ENCODE measurements around the gene OLFML2A. TPM values are rescaled to one million over a fixed set of nuclear protein-coding genes. Genes with fewer than 3 reads are reported as not detected.

OLFML2A gene
- total RNA-seq, 1 experiment from 2014 or later, result 6.7 TPM

- POLR2A ChIA-PET, result no interaction called here
- DNase-seq (ENCODE audit: low spot score) (no peak), ATAC-seq (no peak)
- Mint-ChIP-seq H3K4me1 (peaks cover 30% of the 10 kb centered on the region), H3K4me3 (no peak overlapping the region), H3K27ac (no peak overlapping the region), H3K9me3 (no peaks in the 10 kb centered on the region), H3K27me3 (ENCODE audit: low read depth) (no peaks in the 10 kb centered on the region), H3K36me3 (no peaks in the 10 kb centered on the region)
- CTCF ChIA-PET, result interaction anchor here (0.6 to 10.1 kb wide), 4 partner anchors 25 to 1237 kb away, joined by 3 to 147 read pairs (median 30); partner anchors contain the start of genes NR6A1, OLFML2A and WDR38
- no peak for TF ChIP-seq MYBL2 (CRISPR knock-in tag; IDR thresholded peaks at IDR 0.05)
- no peak for TF ChIP-seq ZNF281 (CRISPR knock-in tag; IDR thresholded peaks at IDR 0.05)
- TF ChIP-seq FOXJ3 (CRISPR knock-in tag; IDR thresholded peaks at IDR 0.05; ENCODE audit: borderline replicate concordance), result no peak
- TF ChIP-seq, protein P1, sequence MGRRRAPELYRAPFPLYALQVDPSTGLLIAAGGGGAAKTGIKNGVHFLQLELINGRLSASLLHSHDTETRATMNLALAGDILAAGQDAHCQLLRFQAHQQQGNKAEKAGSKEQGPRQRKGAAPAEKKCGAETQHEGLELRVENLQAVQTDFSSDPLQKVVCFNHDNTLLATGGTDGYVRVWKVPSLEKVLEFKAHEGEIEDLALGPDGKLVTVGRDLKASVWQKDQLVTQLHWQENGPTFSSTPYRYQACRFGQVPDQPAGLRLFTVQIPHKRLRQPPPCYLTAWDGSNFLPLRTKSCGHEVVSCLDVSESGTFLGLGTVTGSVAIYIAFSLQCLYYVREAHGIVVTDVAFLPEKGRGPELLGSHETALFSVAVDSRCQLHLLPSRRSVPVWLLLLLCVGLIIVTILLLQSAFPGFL (CRISPR knock-in tag; IDR thresholded peaks at IDR 0.05; ENCODE audit: borderline replicate concordance), result no peak
- no peak for TF ChIP-seq IRF2 (CRISPR knock-in tag; IDR thresholded peaks at IDR 0.05; ENCODE audit: borderline replicate concordance, low read depth)
- no peak for TF ChIP-seq E2F5 (CRISPR knock-in tag; IDR thresholded peaks at IDR 0.05)
- no peak for TF ChIP-seq IRF1 (CRISPR knock-in tag; IDR thresholded peaks at IDR 0.05)
- TF ChIP-seq, protein P2, sequence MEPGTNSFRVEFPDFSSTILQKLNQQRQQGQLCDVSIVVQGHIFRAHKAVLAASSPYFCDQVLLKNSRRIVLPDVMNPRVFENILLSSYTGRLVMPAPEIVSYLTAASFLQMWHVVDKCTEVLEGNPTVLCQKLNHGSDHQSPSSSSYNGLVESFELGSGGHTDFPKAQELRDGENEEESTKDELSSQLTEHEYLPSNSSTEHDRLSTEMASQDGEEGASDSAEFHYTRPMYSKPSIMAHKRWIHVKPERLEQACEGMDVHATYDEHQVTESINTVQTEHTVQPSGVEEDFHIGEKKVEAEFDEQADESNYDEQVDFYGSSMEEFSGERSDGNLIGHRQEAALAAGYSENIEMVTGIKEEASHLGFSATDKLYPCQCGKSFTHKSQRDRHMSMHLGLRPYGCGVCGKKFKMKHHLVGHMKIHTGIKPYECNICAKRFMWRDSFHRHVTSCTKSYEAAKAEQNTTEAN (CRISPR knock-in tag; IDR thresholded peaks at IDR 0.05), result no peak
- TF ChIP-seq SP1 (CRISPR knock-in tag; conservative IDR thresholded peaks at IDR 0.05), result no peak
- no peak for TF ChIP-seq HMGA2 (CRISPR knock-in tag; IDR thresholded peaks at IDR 0.05)
- TF ChIP-seq ZNF416 (CRISPR knock-in tag; IDR thresholded peaks at IDR 0.05), result no peak
- TF ChIP-seq, protein P3, sequence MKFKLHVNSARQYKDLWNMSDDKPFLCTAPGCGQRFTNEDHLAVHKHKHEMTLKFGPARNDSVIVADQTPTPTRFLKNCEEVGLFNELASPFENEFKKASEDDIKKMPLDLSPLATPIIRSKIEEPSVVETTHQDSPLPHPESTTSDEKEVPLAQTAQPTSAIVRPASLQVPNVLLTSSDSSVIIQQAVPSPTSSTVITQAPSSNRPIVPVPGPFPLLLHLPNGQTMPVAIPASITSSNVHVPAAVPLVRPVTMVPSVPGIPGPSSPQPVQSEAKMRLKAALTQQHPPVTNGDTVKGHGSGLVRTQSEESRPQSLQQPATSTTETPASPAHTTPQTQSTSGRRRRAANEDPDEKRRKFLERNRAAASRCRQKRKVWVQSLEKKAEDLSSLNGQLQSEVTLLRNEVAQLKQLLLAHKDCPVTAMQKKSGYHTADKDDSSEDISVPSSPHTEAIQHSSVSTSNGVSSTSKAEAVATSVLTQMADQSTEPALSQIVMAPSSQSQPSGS (CRISPR knock-in tag; IDR thresholded peaks at IDR 0.05; ENCODE audit: borderline replicate concordance, low read depth), result no peak
- TF ChIP-seq NR2C2 (CRISPR knock-in tag; IDR thresholded peaks at IDR 0.05), result no peak
- TF ChIP-seq ZMAT4 (CRISPR knock-in tag; IDR thresholded peaks at IDR 0.05), result no peak
- no peak for TF ChIP-seq GRHL2 (CRISPR knock-in tag; IDR thresholded peaks at IDR 0.05; ENCODE audit: insufficient replicate concordance, severe bottlenecking)
- no peak for TF ChIP-seq KAT7 (CRISPR knock-in tag; IDR thresholded peaks at IDR 0.05; ENCODE audit: borderline replicate concordance)
- TF ChIP-seq ZNF263 (CRISPR knock-in tag; IDR thresholded peaks at IDR 0.05; ENCODE audit: low read depth), result no peak
- no peak for TF ChIP-seq ETV6 (CRISPR knock-in tag; IDR thresholded peaks at IDR 0.05)
- TF ChIP-seq, protein P4, sequence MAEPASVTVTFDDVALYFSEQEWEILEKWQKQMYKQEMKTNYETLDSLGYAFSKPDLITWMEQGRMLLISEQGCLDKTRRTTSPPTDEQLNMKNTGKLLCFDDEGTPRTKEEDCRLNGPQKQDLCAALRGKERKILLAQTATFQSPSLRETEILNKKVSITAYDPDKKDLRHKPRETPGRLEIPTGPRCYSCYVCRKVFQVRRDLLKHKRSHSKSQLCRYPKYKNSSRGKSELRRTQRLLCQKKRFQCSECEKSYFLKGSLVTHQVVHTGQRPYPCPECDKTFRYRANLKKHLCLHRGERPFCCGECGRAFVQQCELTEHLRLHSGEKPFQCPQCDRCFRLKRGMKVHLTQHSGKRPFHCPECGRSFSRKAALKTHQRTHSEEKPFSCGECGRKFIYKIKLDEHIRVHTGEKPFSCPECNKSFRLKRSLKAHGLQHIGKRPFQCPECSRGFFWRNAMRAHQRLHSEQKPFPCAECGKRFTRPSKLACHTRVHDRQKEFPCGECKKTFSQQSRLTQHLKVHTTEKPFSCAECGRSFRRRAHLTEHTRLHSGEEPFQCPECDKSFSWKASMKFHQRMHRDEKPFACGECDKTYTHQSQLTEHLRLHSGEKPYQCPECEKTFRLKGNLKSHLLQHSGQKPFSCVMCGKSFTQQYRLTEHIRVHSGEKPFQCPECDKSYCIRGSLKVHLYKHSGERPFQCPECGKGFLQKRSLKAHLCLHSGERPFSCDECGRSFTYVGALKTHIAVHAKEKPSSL (CRISPR knock-in tag; conservative IDR thresholded peaks at IDR 0.05), result no peak
Observed at GRCh38 chr9:124815601-124816000, 38.7 kb downstream of the OLFML2A start.

All from WTC11 (cell line).